Measurements from ENCODE around the gene SOX11.

DNA sequence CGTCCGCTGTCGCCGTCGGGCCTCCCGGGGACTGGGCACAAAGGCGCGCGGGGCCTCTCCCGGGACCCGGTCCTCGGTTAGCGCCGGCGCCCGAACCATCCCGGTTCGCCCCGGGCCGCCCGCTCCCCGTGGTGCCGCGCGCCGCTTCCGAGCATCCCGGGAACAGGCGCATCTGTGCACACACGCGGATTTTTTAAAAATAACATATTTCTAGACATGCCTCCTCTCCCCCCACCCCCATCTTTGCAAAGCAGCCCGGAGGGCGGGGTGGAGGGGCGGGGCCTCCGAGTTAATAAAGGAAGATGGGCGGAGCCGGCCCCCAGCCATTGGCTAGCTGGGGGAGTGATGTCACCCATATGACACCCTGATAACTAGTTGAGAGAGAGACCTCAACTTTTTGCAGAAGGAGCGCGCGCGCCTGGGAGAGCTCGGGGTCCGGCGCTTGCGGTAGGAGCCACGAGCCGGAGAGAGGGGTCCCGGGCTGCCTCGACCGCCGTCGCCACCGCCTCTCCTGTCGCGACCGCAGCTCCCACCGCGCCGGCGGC is at the start of gene SOX11:
- TF ChIP-seq, protein P1, sequence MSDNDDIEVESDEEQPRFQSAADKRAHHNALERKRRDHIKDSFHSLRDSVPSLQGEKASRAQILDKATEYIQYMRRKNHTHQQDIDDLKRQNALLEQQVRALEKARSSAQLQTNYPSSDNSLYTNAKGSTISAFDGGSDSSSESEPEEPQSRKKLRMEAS (IDR thresholded peaks at IDR 0.05), result no peak; the same call in 1 of the 2 replicates
- TF ChIP-seq CBX8 (IDR thresholded peaks at IDR 0.05; ENCODE audit: borderline replicate concordance, low read depth, low read length), result no peak
- TF ChIP-seq RXRA (IDR thresholded peaks at IDR 0.05; ENCODE audit: insufficient read depth, low read depth, low read length), result no peak
- TF ChIP-seq CBX5 (IDR thresholded peaks at IDR 0.05; ENCODE audit: low read depth, low read length), result no peak
- TF ChIP-seq, protein P2, sequence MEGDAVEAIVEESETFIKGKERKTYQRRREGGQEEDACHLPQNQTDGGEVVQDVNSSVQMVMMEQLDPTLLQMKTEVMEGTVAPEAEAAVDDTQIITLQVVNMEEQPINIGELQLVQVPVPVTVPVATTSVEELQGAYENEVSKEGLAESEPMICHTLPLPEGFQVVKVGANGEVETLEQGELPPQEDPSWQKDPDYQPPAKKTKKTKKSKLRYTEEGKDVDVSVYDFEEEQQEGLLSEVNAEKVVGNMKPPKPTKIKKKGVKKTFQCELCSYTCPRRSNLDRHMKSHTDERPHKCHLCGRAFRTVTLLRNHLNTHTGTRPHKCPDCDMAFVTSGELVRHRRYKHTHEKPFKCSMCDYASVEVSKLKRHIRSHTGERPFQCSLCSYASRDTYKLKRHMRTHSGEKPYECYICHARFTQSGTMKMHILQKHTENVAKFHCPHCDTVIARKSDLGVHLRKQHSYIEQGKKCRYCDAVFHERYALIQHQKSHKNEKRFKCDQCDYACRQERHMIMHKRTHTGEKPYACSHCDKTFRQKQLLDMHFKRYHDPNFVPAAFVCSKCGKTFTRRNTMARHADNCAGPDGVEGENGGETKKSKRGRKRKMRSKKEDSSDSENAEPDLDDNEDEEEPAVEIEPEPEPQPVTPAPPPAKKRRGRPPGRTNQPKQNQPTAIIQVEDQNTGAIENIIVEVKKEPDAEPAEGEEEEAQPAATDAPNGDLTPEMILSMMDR (IDR thresholded peaks at IDR 0.05; ENCODE audit: control extremely low read depth in 1 of 3, insufficient read depth in 1 of 3, low read depth in 1 of 3, low read length in 3 of 3), result no peak
- TF ChIP-seq SIN3A (conservative IDR thresholded peaks at IDR 0.05 in 1 of 2, IDR thresholded peaks at IDR 0.05 in 1 of 2; ENCODE audit: low read depth in 1 of 2, low read length in 2 of 2), result no peak; a peak in 1 of 4 replicates
- peak; percentile 87 for TF ChIP-seq TAF1 (IDR thresholded peaks at IDR 0.05; ENCODE audit: low read depth, low read length)
- no peak for TF ChIP-seq YY1 (IDR thresholded peaks at IDR 0.05; ENCODE audit: low read depth, low read length)
- no peak for TF ChIP-seq JUN (IDR thresholded peaks at IDR 0.05; ENCODE audit: low read depth, low read length)
- TF ChIP-seq SP2 (IDR thresholded peaks at IDR 0.05; ENCODE audit: low read length), result no peak
- TF ChIP-seq POLR2AphosphoS5 (IDR thresholded peaks at IDR 0.05; ENCODE audit: low read depth, low read length), result no peak; the same call in none of the 2 replicates
- no peak for TF ChIP-seq KDM5A (IDR thresholded peaks at IDR 0.05; ENCODE audit: low read length)
- peak; percentile 60 to 89; a peak in 2 of 3 replicates for TF ChIP-seq POLR2A (IDR thresholded peaks at IDR 0.05; ENCODE audit: control extremely low read depth in 1 of 2, low read depth in 2 of 2, low read length in 2 of 2)
- peak; percentile 62 for TF ChIP-seq CREB1 (IDR thresholded peaks at IDR 0.05)
